T-cell (primary cell): ENCODE results near the gene MIA3. TPM values are rescaled to one million over a fixed set of nuclear protein-coding genes. Genes with fewer than 3 reads are reported as not detected.

Experiments used
- ATAC-seq, 4 experiments: fragments of 200-7000 bp in 3 of 4; fragments of 150-1000 bp in 1 of 4; cut with Tn5 transposase; replicated peaks in 1 of 4; 1 replicate in 3 of 4; 2 replicates in 1 of 4; pipeline ENCODE4 v1.10.0; 2021; ENCODE audit warnings: moderate library complexity in 3 of 4, mild to moderate bottlenecking in 2 of 4, moderate number of reproducible peaks in 1 of 4
- CTCF ChIA-PET, 2 donors: fragments of 300-600 bp; sonication (Branson Sonifier 250); formaldehyde crosslinking; loops; one replicate each; lab custom pipeline; 2022; ENCODE audit warnings: antibody characterized with exemption in 2 of 2; lab: Charles Lee
- POLR2A ChIA-PET, 2 donors: fragments of 300-600 bp; sonication (Branson Sonifier 250); formaldehyde crosslinking; loops; one replicate each; lab custom pipeline; 2022; ENCODE audit warnings: antibody characterized with exemption in 2 of 2; lab: Charles Lee
- DNase-seq, 35 experiments: peaks; one replicate each; pipeline versions ENCODE4 v3.0.0 to v3.0.0-alpha.2; 2013 to 2023
- H3K27ac ChIP-seq: one replicate; pipeline ENCODE4 v1.5.1; 2013; ENCODE audit warnings: low read length
- H3K27me3 ChIP-seq, 2 experiments: replicated peaks in 1 of 2; 1 replicate in 1 of 2; 2 replicates in 1 of 2; pipeline versions ENCODE4 v1.6.1 to v1.7.0; 2013; ENCODE audit warnings: low read length in 1 of 2, mixed read lengths in 1 of 2; ENCODE audit not compliant: control insufficient read depth in 2 of 2, insufficient read depth in 2 of 2; ENCODE audit errors: extremely low read depth in 1 of 2
- H3K36me3 ChIP-seq, 2 donors: 1 replicate in 1 of 2; 2 replicates in 1 of 2; pipeline versions ENCODE4 v1.6.1 to v1.7.0; 2013; ENCODE audit warnings: low read length in 1 of 2; ENCODE audit not compliant: control insufficient read depth in 2 of 2, insufficient read depth in 1 of 2; ENCODE audit errors: extremely low read depth in 1 of 2
- H3K4me1 ChIP-seq, 2 experiments: 1 replicate in 1 of 2; 2 replicates in 1 of 2; pipeline versions ENCODE4 v1.6.1 to v1.7.0; 2013; ENCODE audit warnings: low read length in 2 of 2, mixed read lengths in 1 of 2; ENCODE audit not compliant: insufficient read depth in 2 of 2, control insufficient read depth in 1 of 2; ENCODE audit errors: extremely low read depth in 1 of 2
- H3K4me3 ChIP-seq, 2 donors: 1 replicate in 1 of 2; 2 replicates in 1 of 2; pipeline versions ENCODE4 v1.5.1 to v1.7.0; 2013; ENCODE audit warnings: mild to moderate bottlenecking in 2 of 2, low read length in 1 of 2, moderate library complexity in 1 of 2; ENCODE audit not compliant: control insufficient read depth in 1 of 2; ENCODE audit errors: extremely low read depth in 1 of 2
- H3K9me3 ChIP-seq: 2 replicates; pipeline ENCODE4 v1.7.0; 2013
- H3K27ac Mint-ChIP-seq, 2 donors: one replicate each; pipeline ENCODE4 v1.8.0; 2020 to 2021; ENCODE audit warnings: mild to moderate bottlenecking in 2 of 2, mixed read lengths in 2 of 2
- H3K27me3 Mint-ChIP-seq, 2 donors: one replicate each; pipeline ENCODE4 v1.8.0; 2021 to 2022; ENCODE audit warnings: mixed read lengths in 2 of 2
- H3K36me3 Mint-ChIP-seq: one replicate; pipeline ENCODE4 v1.8.0; 2021; ENCODE audit warnings: mixed read lengths
- H3K4me1 Mint-ChIP-seq, 3 donors: one replicate each; pipeline ENCODE4 v1.8.0; 2020 to 2022; ENCODE audit warnings: mixed read lengths in 3 of 3, mild to moderate bottlenecking in 1 of 3
- H3K4me3 Mint-ChIP-seq, 3 donors: one replicate each; pipeline ENCODE4 v1.8.0; 2020 to 2022; ENCODE audit warnings: mild to moderate bottlenecking in 3 of 3, mixed read lengths in 3 of 3, moderate library complexity in 3 of 3
- H3K9me3 Mint-ChIP-seq, 3 donors: one replicate each; pipeline ENCODE4 v1.8.0; 2020 to 2022; ENCODE audit warnings: mixed read lengths in 3 of 3
- WGBS: methylation state at CpG from one replicate; pipeline ENCODE4 v1.1.5; 2013; ENCODE audit warnings: missing lambda C conversion rate; ENCODE audit not compliant: insufficient coverage; 5-methylcytosine and 5-hydroxymethylcytosine counted together
- total RNA-seq, 35 experiments: library from RNA in 6 of 35; stranded (reverse) in 6 of 35; fragments of 120-200 nt in 1 of 35; gene quantifications; one replicate each; pipeline versions ENCODE4 v1.2.1 to v1.2.4 and lab custom pipeline; 2013 to 2026

MIA3 gene
- total RNA-seq, 5 donors from 2014 or later (not counting 1 experiment from before 2014, with no cell fraction given), result 86.5 to 116 (median 102) TPM

DNA sequence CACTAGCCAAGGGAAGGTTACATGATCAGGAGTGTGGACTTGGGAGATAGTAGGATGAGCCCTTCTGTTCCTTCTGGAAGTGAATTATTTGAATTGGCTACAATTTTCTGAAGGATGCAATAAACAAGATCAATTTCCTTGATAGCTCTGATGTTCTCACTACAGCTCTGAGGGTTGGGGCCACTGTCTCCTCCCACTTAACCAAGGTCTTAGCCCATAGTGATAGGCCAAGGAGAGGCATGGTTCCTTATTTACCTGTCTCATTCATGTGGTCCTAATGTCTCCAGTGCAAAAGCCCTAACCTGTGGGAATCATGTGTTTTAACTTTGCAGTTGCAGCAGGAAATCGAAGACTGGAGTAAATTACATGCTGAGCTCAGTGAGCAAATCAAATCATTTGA is 34.8 kb downstream of the MIA3 start:
- peak overlapping the region; percentile 87 to 90 for H3K27ac Mint-ChIP-seq
- no peak for DNase-seq
- CTCF ChIA-PET, result interaction anchor here in 1 of 2 donors (0.6 to 1.0 kb wide), 3 partner anchors 11 to 60 kb away, joined by 3 to 6 read pairs (median 3); no protein-coding TSS in a partner anchor
- Histone ChIP-seq H3K27ac (no peak overlapping the region), H3K27me3 (no peaks in the 10 kb centered on the region), H3K9me3 (no peaks in the 10 kb centered on the region), H3K4me3 (no peak overlapping the region), H3K4me1 (peaks cover 20 to 23% of the 10 kb centered on the region in 2 experiments), H3K36me3 (peaks cover 3 to 84% of the 10 kb centered on the region in 2 donors)
- WGBS, result 86% methylated on average over 1 of the region's 1 CpG
- H3K9me3 Mint-ChIP-seq, result no peaks in the 10 kb centered on the region
- ATAC-seq, result no peak
- POLR2A ChIA-PET, result interaction anchor here in 1 of 2 donors (1.1 kb wide), 1 partner anchor 8 kb away, joined by 4 read pairs; no protein-coding TSS in a partner anchor
- peaks cover 55% of the 10 kb centered on the region for H3K36me3 Mint-ChIP-seq
- no peaks in the 10 kb centered on the region for H3K27me3 Mint-ChIP-seq
- H3K4me1 Mint-ChIP-seq, result peaks cover 64 to 70% (median 66%) of the 10 kb centered on the region in 3 donors
- peak overlapping the region in 1 of 3 donors; percentile 58 for H3K4me3 Mint-ChIP-seq

DNA sequence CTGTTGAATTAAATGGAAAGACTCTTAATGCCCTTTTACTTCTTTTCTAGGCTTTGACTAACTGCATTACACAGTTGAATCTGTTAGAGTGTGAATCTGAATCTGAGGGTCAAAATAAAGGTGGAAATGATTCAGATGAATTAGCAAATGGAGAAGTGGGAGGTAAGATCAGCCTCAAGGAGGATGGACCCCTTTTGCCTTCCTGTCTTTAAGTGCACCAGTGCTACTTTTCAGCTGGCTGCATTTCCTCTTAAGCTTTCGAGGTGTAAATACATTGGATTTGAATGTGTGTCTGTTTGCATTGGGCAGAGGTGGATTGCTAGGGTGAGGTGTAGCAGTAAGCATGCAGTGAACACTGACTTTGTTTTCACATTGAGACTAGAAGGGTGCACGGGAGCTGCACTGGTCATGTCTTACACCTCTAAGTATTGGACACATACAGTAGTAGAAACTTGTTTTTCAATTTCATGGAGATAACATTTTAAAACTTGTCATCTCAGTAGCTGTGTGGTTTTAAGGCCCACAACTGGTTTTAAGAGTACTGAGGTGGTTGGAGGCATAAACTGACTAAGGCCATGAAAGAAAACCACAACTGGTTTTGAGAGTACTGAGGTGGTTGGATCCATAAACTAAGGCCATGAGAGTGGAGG is 35.4 kb downstream of the MIA3 start:
- peak overlapping the region in 1 of 3 donors; percentile 58 for H3K4me3 Mint-ChIP-seq

DNA sequence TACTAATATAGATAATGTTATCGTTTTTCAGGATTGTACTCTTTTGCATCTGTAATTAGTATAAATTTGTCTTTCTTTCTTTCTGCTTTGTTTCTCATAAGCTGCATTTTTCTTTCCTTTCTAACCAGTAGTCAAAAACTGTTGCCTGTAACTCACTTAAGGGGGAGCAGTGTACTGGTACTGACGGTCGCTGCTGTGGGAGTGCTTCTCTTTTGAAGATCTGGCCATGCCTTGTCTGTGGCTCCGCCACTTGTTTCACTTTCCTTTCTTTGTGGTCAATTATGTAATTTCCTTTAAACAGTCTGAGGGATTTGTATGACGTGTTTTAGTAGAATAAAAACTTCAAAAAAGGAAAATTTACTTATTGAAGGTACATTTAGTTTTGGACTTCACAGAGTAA is 37.0 kb downstream of the MIA3 start:
- ATAC-seq, result peak; percentile 98 to 100 (median 99)
- Mint-ChIP-seq H3K4me1 (peaks cover 61 to 64% (median 62%) of the 10 kb centered on the region in 3 donors), H3K27me3 (no peaks in the 10 kb centered on the region), H3K36me3 (peaks cover 66% of the 10 kb centered on the region), H3K9me3 (no peaks in the 10 kb centered on the region), H3K4me3 (peak overlapping the region; percentile 13 to 58 (median 46)), H3K27ac (peak overlapping the region; percentile 87 to 90)
- DNase-seq, result peak in 34 of 35 experiments; percentile 50 to 92 (median 74)
- ChIA-PET POLR2A (interaction anchor here (0.7 to 1.7 kb wide), 4 partner anchors 10 to 20 kb away, joined by 3 to 16 read pairs (median 6); no protein-coding TSS in a partner anchor), CTCF (interaction anchor here (0.5 to 2.3 kb wide), 6 partner anchors 10 to 80 kb away, joined by 3 to 20 read pairs (median 8); partner anchors contain the start of genes AIDA (in 1 of the 2) and BROX (in 1 of the 2))
- Histone ChIP-seq H3K9me3 (no peaks in the 10 kb centered on the region), H3K4me3 (no peak overlapping the region), H3K4me1 (peaks cover 20 to 23% of the 10 kb centered on the region in 2 experiments), H3K27me3 (no peaks in the 10 kb centered on the region), H3K27ac (peak overlapping the region; percentile 93), H3K36me3 (peaks cover under 1 to 86% of the 10 kb centered on the region in 2 donors)
- no CpG with 5 or more reads among the region's 5 CpGs for WGBS

More for the DNA sequence above, 35.4 kb downstream of the MIA3 start:
- peak in 2 of 35 experiments; percentile 10 to 17 for DNase-seq
- ChIA-PET POLR2A (interaction anchor here in 1 of 2 donors (1.1 kb wide), 1 partner anchor 9 kb away, joined by 4 read pairs; no protein-coding TSS in a partner anchor), CTCF (interaction anchor here (0.6 to 2.3 kb wide), 5 partner anchors 8 to 60 kb away, joined by 3 to 20 read pairs (median 6); partner anchors contain the start of genes AIDA (in 1 of the 2) and BROX (in 1 of the 2))
- Histone ChIP-seq H3K9me3 (no peaks in the 10 kb centered on the region), H3K27ac (peak overlapping the region; percentile 93), H3K36me3 (peaks cover 3 to 84% of the 10 kb centered on the region in 2 donors), H3K4me1 (peaks cover 20 to 23% of the 10 kb centered on the region in 2 experiments), H3K27me3 (no peaks in the 10 kb centered on the region), H3K4me3 (no peak overlapping the region)
- Mint-ChIP-seq H3K9me3 (no peaks in the 10 kb centered on the region), H3K36me3 (peaks cover 60% of the 10 kb centered on the region), H3K4me1 (peaks cover 61 to 67% (median 64%) of the 10 kb centered on the region in 3 donors), H3K27me3 (no peaks in the 10 kb centered on the region), H3K27ac (peak overlapping the region; percentile 87 to 90)
- no CpG with 5 or more reads among the region's 2 CpGs for WGBS
- ATAC-seq, result peak in 1 of 4 experiments; percentile 13

DNA sequence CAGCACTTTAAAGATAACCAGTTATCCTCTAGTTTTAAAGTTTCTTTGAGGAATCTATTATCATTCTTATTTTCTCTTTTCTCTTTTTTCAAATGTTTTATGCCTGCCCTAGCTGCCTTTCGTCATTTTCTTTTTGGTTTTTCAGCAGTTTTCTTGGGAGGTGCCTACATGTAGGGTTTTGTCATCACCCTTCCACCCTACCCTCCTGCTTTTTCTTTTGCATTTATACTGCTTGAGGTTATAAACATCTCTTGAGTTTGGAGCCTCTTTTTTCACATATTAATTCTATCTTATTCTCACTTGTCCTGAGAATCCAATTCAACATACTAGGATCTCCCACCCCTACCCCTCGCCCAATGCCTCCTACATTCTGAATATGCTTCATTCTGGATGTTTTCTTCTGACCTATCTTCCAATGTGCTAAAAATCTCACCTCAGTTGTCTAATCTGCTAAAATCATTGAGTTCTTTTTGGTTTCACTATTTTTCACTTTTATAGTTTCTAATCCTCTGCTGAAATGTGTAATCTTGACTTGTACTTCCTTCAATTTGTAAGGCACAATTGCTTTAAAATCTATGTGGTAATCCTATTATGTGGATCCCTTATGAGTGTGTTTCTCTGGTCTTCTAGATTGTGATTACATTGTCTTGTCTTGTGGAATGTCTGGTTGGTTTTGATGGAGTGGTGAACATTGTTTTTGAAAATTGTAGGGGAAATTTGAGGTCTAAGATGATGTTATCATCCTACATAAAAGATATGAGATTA is 38.7 kb downstream of the MIA3 start:
- peak overlapping the region; percentile 41 for H3K27ac ChIP-seq
- peaks cover 62 to 64% (median 63%) of the 10 kb centered on the region in 3 donors for H3K4me1 Mint-ChIP-seq
- POLR2A ChIA-PET, result no interaction called here
- H3K36me3 ChIP-seq, result peaks cover 0 to 84% of the 10 kb centered on the region in 2 donors
- no peaks in the 10 kb centered on the region for H3K9me3 Mint-ChIP-seq
- no peaks in the 10 kb centered on the region for H3K27me3 ChIP-seq
- H3K4me1 ChIP-seq, result peaks cover 20 to 23% of the 10 kb centered on the region in 2 experiments
- H3K4me3 ChIP-seq, result no peak overlapping the region
- H3K27ac Mint-ChIP-seq, result peak overlapping the region; percentile 73 to 82
- no peak for DNase-seq
- H3K36me3 Mint-ChIP-seq, result peaks cover 69% of the 10 kb centered on the region
- H3K9me3 ChIP-seq, result no peaks in the 10 kb centered on the region
- CTCF ChIA-PET, result interaction anchor here in 1 of 2 donors (1.4 kb wide), 1 partner anchor 22 kb away, joined by 5 read pairs; no protein-coding TSS in a partner anchor
- H3K27me3 Mint-ChIP-seq, result no peaks in the 10 kb centered on the region
- no peak for ATAC-seq
- 100% methylated on average over 1 of the region's 2 CpGs for WGBS
- H3K4me3 Mint-ChIP-seq, result peak overlapping the region in 1 of 3 donors; percentile 27

DNA sequence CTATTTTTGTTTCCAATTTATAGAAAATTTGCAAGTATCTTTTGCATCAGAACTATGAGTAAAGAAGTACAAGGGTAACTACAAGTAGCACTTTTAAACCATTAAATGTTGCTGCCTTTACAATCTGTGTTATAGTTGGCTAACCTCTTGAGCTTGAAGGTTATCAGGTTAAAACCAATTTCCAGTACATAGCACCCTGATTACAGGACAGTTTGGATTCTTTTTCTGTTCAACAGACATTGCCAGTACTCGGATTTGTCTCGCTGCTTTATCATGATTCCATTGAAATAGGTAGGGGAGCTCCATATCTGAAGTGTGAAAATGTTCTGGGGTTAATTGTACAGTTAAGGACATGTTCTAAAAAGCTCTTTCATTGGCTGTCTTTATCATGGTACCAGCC is 40.0 kb downstream of the MIA3 start:
- ChIA-PET POLR2A (interaction anchor here in 1 of 2 donors (0.6 to 1.0 kb wide), 3 partner anchors 12 to 71 kb away, joined by 3 to 4 read pairs (median 3); no protein-coding TSS in a partner anchor), CTCF (interaction anchor here in 1 of 2 donors (0.6 to 1.4 kb wide), 2 partner anchors 24 to 855 kb away, joined by 5 read pairs; no protein-coding TSS in a partner anchor)
- Histone ChIP-seq H3K9me3 (no peaks in the 10 kb centered on the region), H3K27me3 (no peaks in the 10 kb centered on the region), H3K27ac (peak overlapping the region; percentile 20), H3K4me1 (peaks cover 18 to 21% of the 10 kb centered on the region in 2 experiments), H3K36me3 (peaks cover 0 to 84% of the 10 kb centered on the region in 2 donors), H3K4me3 (no peak overlapping the region)
- no peak for ATAC-seq
- no peak for DNase-seq
- Mint-ChIP-seq H3K9me3 (no peaks in the 10 kb centered on the region), H3K36me3 (peaks cover 68% of the 10 kb centered on the region), H3K27ac (peak overlapping the region; percentile 53 to 71), H3K4me1 (peaks cover 49 to 60% (median 56%) of the 10 kb centered on the region in 3 donors), H3K27me3 (no peaks in the 10 kb centered on the region), H3K4me3 (no peak overlapping the region)
- WGBS, result no CpG with 5 or more reads among the region's 2 CpGs
